Coronary artery (tissue), 2 donors: ENCODE results near the gene MAP1S.

ENCODE experiments used
- DNase-seq: peaks from one replicate; pipeline ENCODE4 v3.0.0-alpha.2; 2017; ENCODE audit warnings: low spot score
- H3K27ac ChIP-seq, 2 donors: fragments of 200-600 bp; sonication (generic); one replicate each; pipeline ENCODE4 v1.5.1; 2016 to 2019
- H3K4me3 ChIP-seq: fragments of 200-600 bp; sonication (generic); 2 replicates; pipeline ENCODE4 v1.5.1; 2016; ENCODE audit warnings: mild to moderate bottlenecking, moderate library complexity
- TF ChIP-seq, protein P1 (sequence below): fragments of 200-600 bp; sonication (generic); IDR thresholded peaks from one replicate; pipeline ENCODE4 v1.5.1; 2019; ENCODE audit warnings: antibody characterized with exemption

The MAP1S gene, protein sequence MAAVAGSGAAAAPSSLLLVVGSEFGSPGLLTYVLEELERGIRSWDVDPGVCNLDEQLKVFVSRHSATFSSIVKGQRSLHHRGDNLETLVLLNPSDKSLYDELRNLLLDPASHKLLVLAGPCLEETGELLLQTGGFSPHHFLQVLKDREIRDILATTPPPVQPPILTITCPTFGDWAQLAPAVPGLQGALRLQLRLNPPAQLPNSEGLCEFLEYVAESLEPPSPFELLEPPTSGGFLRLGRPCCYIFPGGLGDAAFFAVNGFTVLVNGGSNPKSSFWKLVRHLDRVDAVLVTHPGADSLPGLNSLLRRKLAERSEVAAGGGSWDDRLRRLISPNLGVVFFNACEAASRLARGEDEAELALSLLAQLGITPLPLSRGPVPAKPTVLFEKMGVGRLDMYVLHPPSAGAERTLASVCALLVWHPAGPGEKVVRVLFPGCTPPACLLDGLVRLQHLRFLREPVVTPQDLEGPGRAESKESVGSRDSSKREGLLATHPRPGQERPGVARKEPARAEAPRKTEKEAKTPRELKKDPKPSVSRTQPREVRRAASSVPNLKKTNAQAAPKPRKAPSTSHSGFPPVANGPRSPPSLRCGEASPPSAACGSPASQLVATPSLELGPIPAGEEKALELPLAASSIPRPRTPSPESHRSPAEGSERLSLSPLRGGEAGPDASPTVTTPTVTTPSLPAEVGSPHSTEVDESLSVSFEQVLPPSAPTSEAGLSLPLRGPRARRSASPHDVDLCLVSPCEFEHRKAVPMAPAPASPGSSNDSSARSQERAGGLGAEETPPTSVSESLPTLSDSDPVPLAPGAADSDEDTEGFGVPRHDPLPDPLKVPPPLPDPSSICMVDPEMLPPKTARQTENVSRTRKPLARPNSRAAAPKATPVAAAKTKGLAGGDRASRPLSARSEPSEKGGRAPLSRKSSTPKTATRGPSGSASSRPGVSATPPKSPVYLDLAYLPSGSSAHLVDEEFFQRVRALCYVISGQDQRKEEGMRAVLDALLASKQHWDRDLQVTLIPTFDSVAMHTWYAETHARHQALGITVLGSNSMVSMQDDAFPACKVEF

DNA sequence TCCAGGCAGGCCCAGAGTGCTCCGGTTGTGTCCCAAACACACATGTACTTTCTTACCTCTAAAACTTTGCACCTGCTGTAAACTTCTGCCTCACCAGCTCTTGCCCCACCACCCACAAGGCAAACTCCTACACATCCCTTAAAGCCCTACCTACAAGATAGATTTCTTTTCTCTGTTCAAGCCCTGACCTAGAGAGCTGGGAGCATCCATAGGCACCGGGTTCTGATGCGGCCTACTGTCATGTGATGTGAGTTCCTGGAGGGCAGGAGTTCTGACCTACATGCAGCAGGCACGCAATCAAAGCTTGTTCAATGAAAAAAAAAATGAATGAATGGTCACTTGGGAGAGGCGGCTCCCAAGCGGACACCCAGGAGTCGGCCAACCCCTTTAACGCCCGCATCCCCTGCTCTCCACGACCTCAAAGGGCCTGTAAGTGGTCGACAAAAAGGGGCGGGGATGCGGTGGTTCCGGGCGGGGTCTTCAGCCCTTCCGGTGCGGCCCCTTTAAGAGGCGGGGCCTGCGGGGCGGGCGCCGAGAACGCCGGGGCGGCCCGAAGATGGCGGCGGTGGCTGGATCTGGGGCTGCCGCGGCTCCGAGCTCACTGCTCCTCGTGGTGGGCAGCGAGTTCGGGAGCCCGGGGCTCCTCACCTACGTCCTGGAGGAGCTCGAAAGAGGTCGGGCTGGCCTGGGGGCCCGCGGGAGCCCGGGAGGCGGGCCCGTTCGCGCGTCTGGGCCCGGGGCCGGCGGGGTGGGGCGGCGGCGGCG is at the start of gene MAP1S:
Gene MAP1S, plus strand, starts transcription at position 534 of the 765 bp plus-strand sequence. Its CDS starts 23 bp downstream, at position 557.
- H3K27ac ChIP-seq: peak within 1 kb of the TSS; percentile 59 to 88
- peak within 1 kb of the TSS; percentile 92 for H3K4me3 ChIP-seq
- DNase-seq: no peak

DNA sequence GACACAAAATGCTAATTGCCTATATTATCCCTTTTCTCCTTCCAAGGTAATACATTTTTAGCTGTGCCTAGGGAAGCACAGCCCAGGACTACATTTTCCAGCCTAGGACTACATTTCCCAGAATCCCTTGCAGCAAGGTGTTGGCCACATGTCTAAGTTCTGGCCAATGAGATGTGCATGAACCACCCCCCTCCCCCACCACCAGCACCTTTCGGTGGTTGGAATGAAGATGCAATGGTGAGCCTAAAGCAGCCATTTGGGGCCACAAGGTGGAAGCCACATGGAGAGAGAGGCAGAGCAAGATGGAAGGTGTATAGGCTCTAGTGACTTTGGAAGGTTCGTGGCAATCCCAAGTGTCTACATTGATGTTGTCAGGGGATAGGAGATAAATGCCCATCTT is 47.4 kb upstream of the MAP1S start:
- TF ChIP-seq, protein P1, sequence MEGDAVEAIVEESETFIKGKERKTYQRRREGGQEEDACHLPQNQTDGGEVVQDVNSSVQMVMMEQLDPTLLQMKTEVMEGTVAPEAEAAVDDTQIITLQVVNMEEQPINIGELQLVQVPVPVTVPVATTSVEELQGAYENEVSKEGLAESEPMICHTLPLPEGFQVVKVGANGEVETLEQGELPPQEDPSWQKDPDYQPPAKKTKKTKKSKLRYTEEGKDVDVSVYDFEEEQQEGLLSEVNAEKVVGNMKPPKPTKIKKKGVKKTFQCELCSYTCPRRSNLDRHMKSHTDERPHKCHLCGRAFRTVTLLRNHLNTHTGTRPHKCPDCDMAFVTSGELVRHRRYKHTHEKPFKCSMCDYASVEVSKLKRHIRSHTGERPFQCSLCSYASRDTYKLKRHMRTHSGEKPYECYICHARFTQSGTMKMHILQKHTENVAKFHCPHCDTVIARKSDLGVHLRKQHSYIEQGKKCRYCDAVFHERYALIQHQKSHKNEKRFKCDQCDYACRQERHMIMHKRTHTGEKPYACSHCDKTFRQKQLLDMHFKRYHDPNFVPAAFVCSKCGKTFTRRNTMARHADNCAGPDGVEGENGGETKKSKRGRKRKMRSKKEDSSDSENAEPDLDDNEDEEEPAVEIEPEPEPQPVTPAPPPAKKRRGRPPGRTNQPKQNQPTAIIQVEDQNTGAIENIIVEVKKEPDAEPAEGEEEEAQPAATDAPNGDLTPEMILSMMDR: no peak
- Histone ChIP-seq H3K27ac (no peak overlapping the region), H3K4me3 (no peak overlapping the region)
- no peak for DNase-seq

More for the DNA sequence above, at the start of gene MAP1S:
- TF ChIP-seq, protein P1: no peak

DNA sequence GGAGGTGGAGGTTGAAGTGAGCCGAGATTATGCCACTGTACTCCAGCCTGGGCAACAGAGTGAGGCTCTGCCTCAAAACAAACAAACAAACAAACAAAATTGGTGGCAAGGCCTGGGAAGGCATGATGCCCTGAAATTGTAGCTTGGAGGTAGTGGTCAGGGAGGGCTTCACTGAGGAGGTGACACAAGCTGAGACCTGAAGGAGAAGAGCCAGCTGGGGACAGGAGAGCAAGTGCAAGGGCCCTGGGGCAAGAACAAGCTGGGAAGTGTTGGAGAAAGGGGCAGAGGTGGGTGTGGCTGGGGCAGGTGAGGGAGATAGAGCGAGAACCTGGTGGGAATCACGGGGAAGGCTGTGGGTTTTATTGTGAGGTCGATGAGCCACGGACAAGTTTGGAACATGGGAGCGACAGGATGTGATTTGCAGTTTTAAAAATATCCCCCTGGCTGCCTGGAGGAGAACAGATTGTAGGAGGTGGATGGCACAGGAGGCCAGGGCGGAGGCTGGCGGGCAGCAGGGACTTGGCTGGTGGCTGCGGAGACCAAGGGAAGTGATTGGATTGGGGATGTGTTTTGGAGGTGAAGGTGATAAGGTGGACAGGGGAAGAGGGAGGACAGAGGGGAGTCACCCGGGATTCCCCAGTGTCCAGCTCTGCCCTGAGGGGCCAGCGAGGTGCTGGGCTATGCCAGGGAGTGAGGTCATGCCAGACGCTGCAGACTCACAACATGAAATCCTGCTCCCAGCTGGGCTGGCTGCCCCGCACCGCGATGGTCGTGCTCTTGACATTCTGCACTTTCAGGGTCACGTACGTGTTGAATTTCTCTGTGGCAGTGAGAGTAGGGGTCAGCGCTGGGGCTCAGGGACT is 45.1 kb upstream of the MAP1S start:
- peak overlapping the region; percentile 19 to 68 for H3K27ac ChIP-seq
- H3K4me3 ChIP-seq: no peak overlapping the region
- no peak for DNase-seq
- TF ChIP-seq, protein P1: no peak

DNA sequence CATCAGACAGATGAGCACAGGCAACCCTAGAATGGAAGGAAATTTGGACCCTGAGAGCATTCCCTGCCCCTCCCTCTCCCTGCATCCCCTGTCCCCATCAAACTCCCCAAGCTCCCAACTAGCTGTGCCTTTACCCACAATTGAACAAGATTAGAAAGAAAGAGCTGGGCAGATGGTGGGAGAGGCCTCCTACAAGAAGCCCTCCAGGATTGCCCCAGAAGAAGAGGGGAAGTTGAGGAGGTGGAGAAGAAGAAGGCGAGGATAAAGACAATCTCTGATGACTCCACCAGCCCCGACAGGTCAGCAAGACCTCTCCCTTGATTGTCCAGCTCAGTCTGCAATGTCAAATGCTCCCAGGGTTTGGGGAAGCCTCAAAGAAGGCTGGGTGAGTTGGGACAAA is 43.0 kb upstream of the MAP1S start:
- H3K4me3 ChIP-seq: no peak overlapping the region
- TF ChIP-seq, protein P1: no peak
- no peak for DNase-seq

DNA sequence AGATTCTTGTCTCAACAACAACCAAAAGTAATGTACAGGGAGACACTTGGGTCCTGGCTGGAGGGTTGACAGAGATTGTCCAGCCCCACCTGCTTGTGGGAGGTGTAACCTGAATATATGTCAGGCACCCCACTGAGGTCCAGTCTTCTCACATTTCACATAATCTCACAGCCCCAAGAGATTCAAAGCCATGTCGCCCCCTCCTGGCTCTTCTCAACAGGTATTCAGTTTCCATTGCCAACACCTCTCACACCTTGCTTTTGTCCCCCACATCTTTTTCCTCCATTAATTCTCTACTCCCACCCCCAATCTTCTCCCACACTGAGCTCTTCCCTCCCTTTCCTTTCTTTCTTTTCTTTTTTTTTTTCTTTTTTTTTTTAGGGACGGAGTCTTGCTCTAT is 42.3 kb upstream of the MAP1S start:
- TF ChIP-seq, protein P1: no peak
- no peak overlapping the region for H3K27ac ChIP-seq
- no peak for DNase-seq

More for the DNA sequence above, 43.0 kb upstream of the MAP1S start:
- no peak overlapping the region for H3K27ac ChIP-seq

DNA sequence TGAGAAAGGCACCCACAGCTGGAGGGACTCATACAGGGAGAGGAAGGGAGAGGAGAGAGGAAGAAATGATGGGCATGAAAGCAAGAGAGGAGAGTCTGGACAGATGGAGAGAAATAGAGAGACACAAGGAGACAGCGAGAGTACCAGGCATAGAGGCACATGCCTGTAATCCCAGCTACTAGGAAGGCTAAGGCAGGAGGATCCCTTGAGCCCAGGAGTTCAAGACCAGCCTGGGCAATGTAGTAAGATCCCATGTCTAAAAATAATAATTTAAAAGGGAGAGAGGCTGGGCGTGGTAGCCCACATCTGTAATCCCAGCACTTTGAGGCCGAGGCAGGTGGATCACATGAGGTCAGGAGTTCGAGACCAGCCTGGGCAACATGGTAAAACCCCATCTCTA is 40.4 kb upstream of the MAP1S start:
- TF ChIP-seq, protein P1: no peak
- Histone ChIP-seq H3K4me3 (no peak overlapping the region), H3K27ac (no peak overlapping the region)
- DNase-seq: no peak

More for the DNA sequence above, 42.3 kb upstream of the MAP1S start:
- no peak overlapping the region for H3K4me3 ChIP-seq
